ENCODE results near the gene CFAP52.
"Not testable (repeated sequence)": the region's sequence is repeated elsewhere in the genome, so short reads cannot be mapped to it uniquely, and the experiment has no call there.

DNA sequence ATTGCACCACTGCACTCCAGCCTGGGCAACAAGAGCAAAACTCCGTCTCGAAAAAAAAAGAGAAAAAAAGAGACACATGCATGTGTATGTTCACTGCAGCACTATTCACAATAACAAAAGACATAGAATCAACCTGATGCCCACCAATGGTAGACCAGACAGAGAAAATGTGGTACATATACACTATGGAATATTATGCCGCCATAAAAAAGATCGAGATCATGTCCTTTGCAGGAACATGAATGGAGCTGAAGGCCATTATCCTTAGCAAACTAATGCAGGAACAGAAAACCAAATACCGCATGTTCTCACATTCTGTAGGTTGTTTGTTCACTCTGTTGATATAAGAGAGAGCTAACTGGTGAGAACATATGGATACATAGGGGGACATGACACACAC lies 9.7 kb upstream of the CFAP52 start:
- TF ChIP-seq EZH2phosphoT487 (IDR thresholded peaks at IDR 0.05; ENCODE audit: low read depth), result not testable (repeated sequence)
- TF ChIP-seq, protein P1, sequence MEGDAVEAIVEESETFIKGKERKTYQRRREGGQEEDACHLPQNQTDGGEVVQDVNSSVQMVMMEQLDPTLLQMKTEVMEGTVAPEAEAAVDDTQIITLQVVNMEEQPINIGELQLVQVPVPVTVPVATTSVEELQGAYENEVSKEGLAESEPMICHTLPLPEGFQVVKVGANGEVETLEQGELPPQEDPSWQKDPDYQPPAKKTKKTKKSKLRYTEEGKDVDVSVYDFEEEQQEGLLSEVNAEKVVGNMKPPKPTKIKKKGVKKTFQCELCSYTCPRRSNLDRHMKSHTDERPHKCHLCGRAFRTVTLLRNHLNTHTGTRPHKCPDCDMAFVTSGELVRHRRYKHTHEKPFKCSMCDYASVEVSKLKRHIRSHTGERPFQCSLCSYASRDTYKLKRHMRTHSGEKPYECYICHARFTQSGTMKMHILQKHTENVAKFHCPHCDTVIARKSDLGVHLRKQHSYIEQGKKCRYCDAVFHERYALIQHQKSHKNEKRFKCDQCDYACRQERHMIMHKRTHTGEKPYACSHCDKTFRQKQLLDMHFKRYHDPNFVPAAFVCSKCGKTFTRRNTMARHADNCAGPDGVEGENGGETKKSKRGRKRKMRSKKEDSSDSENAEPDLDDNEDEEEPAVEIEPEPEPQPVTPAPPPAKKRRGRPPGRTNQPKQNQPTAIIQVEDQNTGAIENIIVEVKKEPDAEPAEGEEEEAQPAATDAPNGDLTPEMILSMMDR (IDR thresholded peaks at IDR 0.05; ENCODE audit: low read depth, low read length), result not testable (repeated sequence)
